HEK293T (cell line): Measurements from ENCODE around the gene PRR20B.
"Not testable (repeated sequence)": the region's sequence is repeated elsewhere in the genome, so short reads cannot be mapped to it uniquely, and the experiment has no call there.

Experiments used
- CTCF ChIA-PET: fragments of 350-600 bp; formaldehyde crosslinking; extraction: SDS; loops from one replicate; lab custom pipeline; 2021; ENCODE audit warnings: antibody characterized with exemption, inconsistent platforms; lab: Yijun Ruan, JAX
- POLR2A ChIA-PET: fragments of 350-600 bp; formaldehyde crosslinking; extraction: SDS; loops from one replicate; lab custom pipeline; 2020; ENCODE audit warnings: antibody characterized with exemption, inconsistent platforms; lab: Yijun Ruan, JAX
- DNase-seq: peaks from one replicate; pipeline ENCODE4 v3.0.0; 2012; ENCODE audit warnings: mixed read lengths; ENCODE audit errors: extremely low spot score
- ARNT ChIP-seq: fragments of 450-650 bp; IDR thresholded peaks from 2 replicates; pipeline ENCODE4 v1.6.1; 2017; ENCODE audit warnings: mild to moderate bottlenecking
- BHLHE40 ChIP-seq: fragments of 450-650 bp; IDR thresholded peaks from 2 replicates; pipeline ENCODE4 v1.6.1; 2016; ENCODE audit warnings: mild to moderate bottlenecking, moderate library complexity, borderline replicate concordance
- ELF4 ChIP-seq: fragments of 450-650 bp; IDR thresholded peaks from 2 replicates; pipeline ENCODE4 v1.6.1; 2017; ENCODE audit warnings: antibody characterized with exemption
- FOXA1 ChIP-seq: fragments of 450-650 bp; IDR thresholded peaks from 2 replicates; pipeline ENCODE4 v1.6.1; 2016; ENCODE audit warnings: mild to moderate bottlenecking
- HDGF ChIP-seq: fragments of 450-650 bp; IDR thresholded peaks from 2 replicates; pipeline ENCODE4 v1.6.1; 2017; ENCODE audit warnings: antibody characterized with exemption, borderline replicate concordance
- L3MBTL2 ChIP-seq: fragments of 450-650 bp; conservative IDR thresholded peaks from 2 replicates; pipeline ENCODE4 v1.6.1; 2016; ENCODE audit warnings: mild to moderate bottlenecking
- LEF1 ChIP-seq: fragments of 450-650 bp; IDR thresholded peaks from 2 replicates; pipeline ENCODE4 v1.6.1; 2017; ENCODE audit warnings: mild to moderate bottlenecking, borderline replicate concordance
- PKNOX1 ChIP-seq: fragments of 450-650 bp; IDR thresholded peaks from 2 replicates; pipeline ENCODE4 v1.6.1; 2016
- SP1 ChIP-seq: fragments of 450-650 bp; IDR thresholded peaks from 2 replicates; pipeline ENCODE4 v1.6.1; 2017
- SUZ12 ChIP-seq: fragments of 450-650 bp; IDR thresholded peaks from 2 replicates; pipeline ENCODE4 v1.6.1; 2016; ENCODE audit warnings: mild to moderate bottlenecking
- ZNF384 ChIP-seq: fragments of 450-650 bp; IDR thresholded peaks from 2 replicates; pipeline ENCODE4 v1.6.1; 2016

PRR20B gene

DNA sequence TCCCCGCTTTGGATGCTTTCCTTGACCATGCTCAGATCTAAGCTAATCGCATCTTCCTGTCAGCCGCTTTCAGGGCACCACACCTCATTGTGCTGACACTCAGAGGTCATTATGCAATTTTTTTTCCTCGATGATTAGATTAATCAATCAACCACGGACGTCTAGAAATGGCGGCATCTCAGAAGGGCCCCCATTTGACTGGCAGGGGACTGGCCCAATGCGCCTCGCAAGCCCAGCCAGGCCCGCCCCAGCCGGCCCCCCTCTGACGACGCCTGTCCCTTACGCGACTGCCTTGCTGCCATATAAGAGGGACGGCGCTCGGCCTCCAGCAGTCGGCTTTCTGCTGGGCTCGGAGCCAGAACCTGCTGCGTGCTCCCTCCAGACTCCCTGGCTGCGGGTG, 6.5 kb downstream of the PRR20B start, which contains the start of gene PRR20C:
Gene PRR20C, plus strand, starts transcription at position 301 of the 400 bp plus-strand sequence. CDS start 387 bp downstream, outside the sequence.
- DNase-seq, POLR2A ChIA-PET, CTCF ChIA-PET: not testable (repeated sequence)

DNA sequence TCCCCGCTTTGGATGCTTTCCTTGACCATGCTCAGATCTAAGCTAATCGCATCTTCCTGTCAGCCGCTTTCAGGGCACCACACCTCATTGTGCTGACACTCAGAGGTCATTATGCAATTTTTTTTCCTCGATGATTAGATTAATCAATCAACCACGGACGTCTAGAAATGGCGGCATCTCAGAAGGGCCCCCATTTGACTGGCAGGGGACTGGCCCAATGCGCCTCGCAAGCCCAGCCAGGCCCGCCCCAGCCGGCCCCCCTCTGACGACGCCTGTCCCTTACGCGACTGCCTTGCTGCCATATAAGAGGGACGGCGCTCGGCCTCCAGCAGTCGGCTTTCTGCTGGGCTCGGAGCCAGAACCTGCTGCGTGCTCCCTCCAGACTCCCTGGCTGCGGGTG, 13.0 kb downstream of the PRR20B start, which contains the start of gene PRR20D:
Gene PRR20D, plus strand, starts transcription at position 301 of the 400 bp plus-strand sequence. CDS start 387 bp downstream, outside the sequence.
- CTCF ChIA-PET, POLR2A ChIA-PET, DNase-seq: not testable (repeated sequence)

GRCh38 chr13:57166897-57167296, 19.6 kb downstream of the PRR20B start, which contains the start of gene PRR20E:
Gene PRR20E (plus strand): TSS chr13:57167197. CDS start chr13:57167584, 387 bp downstream.
- POLR2A ChIA-PET, DNase-seq, CTCF ChIA-PET: not testable (repeated sequence)

DNA sequence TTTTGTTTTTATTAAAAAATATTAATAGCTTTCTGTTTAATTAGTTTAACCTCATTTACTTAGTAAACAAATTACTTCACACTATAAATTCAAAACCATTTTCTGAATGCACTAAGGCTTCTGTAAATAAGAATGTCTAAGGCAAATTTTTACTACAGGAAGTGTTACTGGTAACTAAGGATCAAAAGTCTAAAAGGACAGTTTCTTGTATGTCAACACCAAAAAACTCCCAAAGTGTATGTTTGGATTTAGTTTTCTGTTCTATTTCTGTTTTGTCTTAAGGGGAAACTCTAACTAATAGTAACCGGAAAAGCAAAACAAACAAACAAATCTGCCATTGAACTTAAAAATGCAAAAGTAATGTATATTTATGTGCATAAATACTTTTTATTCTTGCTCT, 44.4 kb downstream of the PRR20B start:
- ChIA-PET POLR2A (no interaction called here), CTCF (no interaction called here)
- TF ChIP-seq PKNOX1 (no peak), ARNT (no peak), BHLHE40 (no peak), ZNF384 (no peak), HDGF (no peak), LEF1 (no peak), SUZ12 (no peak), ELF4 (no peak), L3MBTL2 (no peak), FOXA1 (no peak), SP1 (no peak)
- no peak for DNase-seq
